Keratinocyte (primary cell): ENCODE results near the gene GSK3A. TPM values are rescaled to one million over a fixed set of nuclear protein-coding genes. Genes with fewer than 3 reads are reported as not detected.

Experiments used
- DNase-seq: peaks from one replicate; pipeline ENCODE4 v3.0.0-alpha.2; 2011; ENCODE audit warnings: low read depth, missing footprints, low spot score
- FAIRE-seq: peaks from 2 replicates; lab custom pipeline; 2011; peaks lifted over from hg19 to GRCh38; lab: Jason Lieb, UNC
- H2AFZ ChIP-seq: 2 replicates; pipeline ENCODE4 v1.6.0; 2012; ENCODE audit warnings: low read length, control low read depth, inconsistent platforms; ENCODE audit not compliant: control insufficient read depth
- H3K27ac ChIP-seq: 2 replicates; pipeline ENCODE4 v1.5.1; 2011; ENCODE audit warnings: low read length; ENCODE audit not compliant: control insufficient read depth, insufficient read depth
- H3K27me3 ChIP-seq: 3 replicates; pipeline ENCODE4 v1.6.0; 2011; ENCODE audit warnings: low read length; ENCODE audit not compliant: control insufficient read depth, insufficient read depth; ENCODE audit errors: extremely low read depth
- H3K36me3 ChIP-seq, 2 experiments: 2 replicates in 1 of 2; 3 replicates in 1 of 2; pipeline ENCODE4 v1.5.1; 2011; ENCODE audit warnings: low read length in 2 of 2, mild to moderate bottlenecking in 1 of 2; ENCODE audit not compliant: control insufficient read depth in 2 of 2, insufficient read depth in 2 of 2; ENCODE audit errors: extremely low read depth in 1 of 2
- H3K4me1 ChIP-seq: 3 replicates; pipeline ENCODE4 v1.5.1; 2011; ENCODE audit warnings: low read length; ENCODE audit not compliant: control insufficient read depth, insufficient read depth; ENCODE audit errors: extremely low read depth
- H3K4me2 ChIP-seq: 3 replicates; pipeline ENCODE4 v1.6.0; 2011; ENCODE audit warnings: low read depth, low read length; ENCODE audit not compliant: control insufficient read depth, insufficient read depth; ENCODE audit errors: extremely low read depth
- H3K4me3 ChIP-seq, 3 experiments: fragments of 200-600 bp in 1 of 3; sonication (generic) in 1 of 3; 2 replicates in 2 of 3; 3 replicates in 1 of 3; pipeline ENCODE4 v1.5.1; 2011 to 2016; ENCODE audit warnings: low read length in 3 of 3, mild to moderate bottlenecking in 3 of 3, control low read depth in 2 of 3, inconsistent platforms in 1 of 3, low read depth in 1 of 3, mixed read lengths in 1 of 3, mixed run types in 1 of 3, moderate library complexity in 1 of 3; ENCODE audit not compliant: control insufficient read depth in 2 of 3, insufficient read depth in 2 of 3; ENCODE audit errors: extremely low read depth in 1 of 3
- H3K79me2 ChIP-seq: 2 replicates; pipeline ENCODE4 v1.6.0; 2012; ENCODE audit warnings: low read length; ENCODE audit not compliant: control insufficient read depth, insufficient read depth
- H3K9ac ChIP-seq: 3 replicates; pipeline ENCODE4 v1.6.0; 2011; ENCODE audit warnings: low read length; ENCODE audit not compliant: control insufficient read depth, insufficient read depth; ENCODE audit errors: extremely low read depth
- H3K9me1 ChIP-seq: 3 replicates; pipeline ENCODE4 v1.6.0; 2011; ENCODE audit warnings: low read length; ENCODE audit not compliant: control insufficient read depth, insufficient read depth; ENCODE audit errors: extremely low read depth
- H3K9me3 ChIP-seq: 2 replicates; pipeline ENCODE4 v1.5.1; 2012; ENCODE audit warnings: low read depth, low read length; ENCODE audit not compliant: control insufficient read depth
- H4K20me1 ChIP-seq: 3 replicates; pipeline ENCODE4 v1.6.0; 2011; ENCODE audit warnings: low read length; ENCODE audit not compliant: control insufficient read depth, insufficient read depth; ENCODE audit errors: extremely low read depth
- EZH2 ChIP-seq: IDR thresholded peaks from one replicate; pipeline ENCODE4 v1.6.1; 2012; ENCODE audit warnings: inconsistent platforms, mild to moderate bottlenecking, low read length, moderate library complexity
- dilution Hi-C: fragments of 300-500 bp; cut with MboI; formaldehyde crosslinking; loops from one replicate; pipeline ENCODE4 v1.7.0; 2020; ENCODE audit warnings: low sequenced_read_pairs; ENCODE audit not compliant: extremely low pct_ligation_motif_present
- polyA plus RNA-seq, 5 experiments: library from polyadenylated mRNA; depleted of rRNA in 3 of 5; stranded (reverse) in 3 of 5; stranded (forward) in 1 of 5; unstranded in 1 of 5; fragments of >200 nt; gene quantifications; 1 replicate in 1 of 5; 2 replicates in 3 of 5; 3 replicates in 1 of 5; pipeline versions ENCODE4 v1.2.1 to v1.2.3, GENCODE V29; 2011 to 2012; ENCODE audit warnings: missing spikeins in 2 of 5, low read depth in 1 of 5, low replicate concordance in 1 of 5
- TF ChIP-seq, protein P1 (sequence below), 3 experiments: IDR thresholded peaks in 1 of 3; conservative IDR thresholded peaks in 1 of 3; optimal IDR thresholded peaks in 1 of 3; 2 replicates in 2 of 3; 3 replicates in 1 of 3; pipeline versions ENCODE3 to v1.5.1; 2011; ENCODE audit warnings: low read length in 3 of 3, mild to moderate bottlenecking in 3 of 3, moderate library complexity in 2 of 3, control low read depth in 1 of 3, inconsistent platforms in 1 of 3; ENCODE audit not compliant: insufficient read depth in 2 of 3; ENCODE audit errors: extremely low read depth in 1 of 3

GSK3A gene
- polyA plus RNA-seq, 1 donor (not counting 4 experiments of a cell fraction or from before 2014, with no cell fraction given): 36.9 TPM

DNA sequence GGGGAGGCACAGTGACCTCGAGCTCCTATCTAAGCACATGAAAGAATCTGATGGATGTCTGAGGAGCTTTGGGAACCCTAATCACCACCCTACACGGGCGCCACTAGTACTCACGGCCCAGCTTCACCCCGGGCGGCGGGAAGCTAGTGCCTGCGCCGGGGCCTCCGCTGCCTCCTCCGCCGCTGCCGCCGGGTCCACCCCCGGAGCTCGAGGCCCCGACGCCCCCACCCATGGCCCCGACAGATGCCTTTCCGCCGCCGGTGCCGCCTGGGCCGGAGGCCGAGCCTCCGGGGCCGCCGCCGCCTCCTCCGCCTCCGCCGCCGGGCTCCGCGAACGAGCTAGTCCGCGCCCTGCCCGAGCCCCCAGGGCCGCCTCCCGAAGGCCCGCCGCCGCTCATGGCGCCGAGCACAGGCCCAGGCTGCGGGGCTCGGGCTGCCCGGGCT is 312 bp downstream of the GSK3A start:
- H3K27ac ChIP-seq: peak overlapping the region; percentile 80
- H3K9ac ChIP-seq: peak overlapping the region; percentile 95
- peaks cover 11% of the 10 kb centered on the region for H4K20me1 ChIP-seq
- H3K4me1 ChIP-seq: peaks cover 18% of the 10 kb centered on the region
- peaks cover 4 to 22% of the 10 kb centered on the region in 2 experiments for H3K36me3 ChIP-seq
- no peaks in the 10 kb centered on the region for H3K9me3 ChIP-seq
- peak overlapping the region; percentile 71 to 90 (median 80) for H3K4me3 ChIP-seq
- peaks cover 3% of the 10 kb centered on the region for H3K9me1 ChIP-seq
- no peak for TF ChIP-seq EZH2
- TF ChIP-seq, protein P1, sequence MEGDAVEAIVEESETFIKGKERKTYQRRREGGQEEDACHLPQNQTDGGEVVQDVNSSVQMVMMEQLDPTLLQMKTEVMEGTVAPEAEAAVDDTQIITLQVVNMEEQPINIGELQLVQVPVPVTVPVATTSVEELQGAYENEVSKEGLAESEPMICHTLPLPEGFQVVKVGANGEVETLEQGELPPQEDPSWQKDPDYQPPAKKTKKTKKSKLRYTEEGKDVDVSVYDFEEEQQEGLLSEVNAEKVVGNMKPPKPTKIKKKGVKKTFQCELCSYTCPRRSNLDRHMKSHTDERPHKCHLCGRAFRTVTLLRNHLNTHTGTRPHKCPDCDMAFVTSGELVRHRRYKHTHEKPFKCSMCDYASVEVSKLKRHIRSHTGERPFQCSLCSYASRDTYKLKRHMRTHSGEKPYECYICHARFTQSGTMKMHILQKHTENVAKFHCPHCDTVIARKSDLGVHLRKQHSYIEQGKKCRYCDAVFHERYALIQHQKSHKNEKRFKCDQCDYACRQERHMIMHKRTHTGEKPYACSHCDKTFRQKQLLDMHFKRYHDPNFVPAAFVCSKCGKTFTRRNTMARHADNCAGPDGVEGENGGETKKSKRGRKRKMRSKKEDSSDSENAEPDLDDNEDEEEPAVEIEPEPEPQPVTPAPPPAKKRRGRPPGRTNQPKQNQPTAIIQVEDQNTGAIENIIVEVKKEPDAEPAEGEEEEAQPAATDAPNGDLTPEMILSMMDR (optimal IDR thresholded peaks at IDR 0.05 in 1 of 3, IDR thresholded peaks at IDR 0.05 in 1 of 3, conservative IDR thresholded peaks at IDR 0.05 in 1 of 3; ENCODE audit: extremely low read depth in 1 of 3, insufficient read depth in 2 of 3, low read length in 3 of 3): no peak
- FAIRE-seq (no peak), DNase-seq (no peak)
- peak overlapping the region; percentile 84 for H3K4me2 ChIP-seq
- dilution Hi-C loops: no loop called here
- no peak overlapping the region for H2AFZ ChIP-seq
- no peaks in the 10 kb centered on the region for H3K27me3 ChIP-seq
- H3K79me2 ChIP-seq: peaks cover 36% of the 10 kb centered on the region

DNA sequence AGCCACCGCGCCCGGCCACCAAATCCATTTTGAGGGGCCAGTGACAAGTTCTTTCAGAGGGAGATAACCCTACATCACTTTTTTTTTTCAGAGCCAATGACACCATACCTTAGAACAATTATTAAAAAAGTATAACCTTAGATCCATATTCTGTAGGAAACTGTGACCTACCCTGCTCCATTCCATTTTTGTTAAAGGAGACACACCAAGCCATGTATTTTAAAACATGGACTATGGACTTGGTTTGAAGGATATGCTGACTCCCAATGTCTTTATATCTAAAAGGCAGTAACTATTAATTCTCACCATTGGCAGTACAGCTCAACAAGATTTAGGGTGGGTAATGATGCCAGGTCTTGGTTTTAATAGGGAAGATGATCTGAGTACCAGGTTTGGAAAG is 1.1 kb downstream of the GSK3A start:
- TF ChIP-seq, protein P1 (optimal IDR thresholded peaks at IDR 0.05 in 1 of 3, IDR thresholded peaks at IDR 0.05 in 1 of 3, conservative IDR thresholded peaks at IDR 0.05 in 1 of 3; ENCODE audit: extremely low read depth in 1 of 3, insufficient read depth in 2 of 3, low read length in 3 of 3): no peak
- TF ChIP-seq EZH2: no peak
- peaks cover 3% of the 10 kb centered on the region for H3K9me1 ChIP-seq
- peak overlapping the region; percentile 95 for H3K9ac ChIP-seq
- H3K27me3 ChIP-seq: no peaks in the 10 kb centered on the region
- DNase-seq (no peak), FAIRE-seq (no peak)
- H3K4me3 ChIP-seq: peak overlapping the region; percentile 71 to 90 (median 80)
- no peaks in the 10 kb centered on the region for H3K9me3 ChIP-seq
- H3K36me3 ChIP-seq: peaks cover 9 to 20% of the 10 kb centered on the region in 2 experiments
- peak overlapping the region; percentile 84 for H3K4me2 ChIP-seq
- dilution Hi-C loops: no loop called here
- H2AFZ ChIP-seq: no peak overlapping the region
- H4K20me1 ChIP-seq: peaks cover 7% of the 10 kb centered on the region
- H3K27ac ChIP-seq: peak overlapping the region; percentile 80
- peaks cover 36% of the 10 kb centered on the region for H3K79me2 ChIP-seq
- peaks cover 16% of the 10 kb centered on the region for H3K4me1 ChIP-seq
